GM21381 (cell line): ENCODE results near the gene TNNI3K.
"Not testable (repeated sequence)": the region's sequence is repeated elsewhere in the genome, so short reads cannot be mapped to it uniquely, and the experiment has no call there.

Experiments
- ATAC-seq: cut with Tn5 transposase; IDR thresholded peaks from one replicate; pipeline ENCODE4 v1.9.1; 2021; ENCODE audit warnings: mild to moderate bottlenecking, moderate library complexity; ENCODE audit not compliant: unreplicated experiment

TNNI3K gene

GRCh38 chr1:74235153-74235552, at the start of gene TNNI3K:
Gene TNNI3K (plus strand): TSS chr1:74235387. CDS start chr1:74235452, 65 bp downstream.
- no peak for ATAC-seq

- no peak for ATAC-seq
Measured at GRCh38 chr1:74193908-74194307, 41.3 kb upstream of the TNNI3K start.

GRCh38 chr1:74195339-74195738, 39.8 kb upstream of the TNNI3K start:
- no peak for ATAC-seq

GRCh38 chr1:74197255-74197654, 37.9 kb upstream of the TNNI3K start:
- ATAC-seq, result no peak

- peak; percentile 94 for ATAC-seq
Measured at GRCh38 chr1:74197657-74198552, 37.3 kb upstream of the TNNI3K start, which contains the start of the genes FPGT and LRRIQ3. Gene FPGT (plus strand): TSS chr1:74198242. CDS start chr1:74198279, 37 bp downstream. Gene LRRIQ3 (minus strand): TSS chr1:74198176. CDS start chr1:74183684, 14,492 bp downstream.

- ATAC-seq, result no peak
Measured at GRCh38 chr1:74199504-74199903, 35.7 kb upstream of the TNNI3K start.

GRCh38 chr1:74205266-74205665, 29.9 kb upstream of the TNNI3K start:
- ATAC-seq, result no peak

- no peak for ATAC-seq
Measured at GRCh38 chr1:74215229-74215628, 20.0 kb upstream of the TNNI3K start.

- ATAC-seq, result no peak
Measured at GRCh38 chr1:74222701-74223100, 12.5 kb upstream of the TNNI3K start.

GRCh38 chr1:74223453-74223852, 11.7 kb upstream of the TNNI3K start:
- no peak for ATAC-seq

- no peak for ATAC-seq
Measured at GRCh38 chr1:74236440-74236839, 1.3 kb downstream of the TNNI3K start.

- ATAC-seq, result no peak
Measured at GRCh38 chr1:74237035-74237434, 1.8 kb downstream of the TNNI3K start.

GRCh38 chr1:74237787-74238186, 2.6 kb downstream of the TNNI3K start:
- no peak for ATAC-seq

GRCh38 chr1:74245168-74245772, 10.1 kb downstream of the TNNI3K start:
- no peak for ATAC-seq

GRCh38 chr1:74246315-74246714, 11.1 kb downstream of the TNNI3K start:
- no peak for ATAC-seq

- no peak for ATAC-seq
Measured at GRCh38 chr1:74247881-74248528, 12.8 kb downstream of the TNNI3K start.

- not testable (repeated sequence) for ATAC-seq
Measured at GRCh38 chr1:74253243-74253824, 18.1 kb downstream of the TNNI3K start.

GRCh38 chr1:74266001-74266400, 30.8 kb downstream of the TNNI3K start:
- ATAC-seq, result no peak

GRCh38 chr1:74271503-74271902, 36.3 kb downstream of the TNNI3K start:
- no peak for ATAC-seq

- ATAC-seq, result no peak
Measured at GRCh38 chr1:74280642-74281396, 45.6 kb downstream of the TNNI3K start.
